C1 segment of cervical spinal cord (tissue), 14 donors: ENCODE measurements around the gene TMED7.
A peak's percentile ranks its signal among the peaks of the same experiment; 100 is the strongest.

Source experiments
- DNase-seq, 14 donors: peaks; one replicate each; lab custom pipeline; 2025; lab: John Stamatoyannopoulos, UW

Gene TMED7

GRCh38 chr5:115627295-115627865 lies 1.5 kb upstream of the TMED7 start:
- DNase-seq, result no peak

- no peak for DNase-seq
These were observed 598 bp upstream of the TMED7 start for GRCh38 chr5:115626445-115626823.

GRCh38 chr5:115624994-115625393 lies 842 bp downstream of the TMED7 start:
- no peak for DNase-seq

GRCh38 chr5:115623658-115624057 lies 2.2 kb downstream of the TMED7 start:
- no peak for DNase-seq

- DNase-seq, result no peak
These were observed 4.4 kb downstream of the TMED7 start for GRCh38 chr5:115621365-115621900.

GRCh38 chr5:115616892-115617291 lies 8.9 kb downstream of the TMED7 start:
- no peak for DNase-seq

- no peak for DNase-seq
These were observed 9.4 kb downstream of the TMED7 start for GRCh38 chr5:115616472-115616871.

DNA sequence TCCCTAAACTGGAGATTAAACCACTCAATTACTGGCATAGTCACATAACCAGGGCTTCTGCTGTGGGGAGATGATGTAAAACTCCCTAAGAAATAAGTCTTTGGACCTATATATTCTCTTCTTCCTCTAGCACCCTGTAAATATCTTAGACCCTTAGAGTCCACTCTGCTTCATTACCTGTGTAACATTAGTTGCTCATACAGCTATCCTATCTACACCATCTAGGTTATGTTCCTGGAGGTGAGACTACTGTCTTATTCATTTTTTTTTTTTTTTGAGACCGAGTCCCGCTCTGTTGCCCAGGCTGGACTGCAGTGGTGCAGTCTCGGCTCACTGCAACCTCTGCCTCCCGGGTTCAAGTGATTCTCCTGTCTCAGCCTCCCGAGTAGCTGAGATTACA lies 14.0 kb downstream of the TMED7 start:
- no peak for DNase-seq

DNA sequence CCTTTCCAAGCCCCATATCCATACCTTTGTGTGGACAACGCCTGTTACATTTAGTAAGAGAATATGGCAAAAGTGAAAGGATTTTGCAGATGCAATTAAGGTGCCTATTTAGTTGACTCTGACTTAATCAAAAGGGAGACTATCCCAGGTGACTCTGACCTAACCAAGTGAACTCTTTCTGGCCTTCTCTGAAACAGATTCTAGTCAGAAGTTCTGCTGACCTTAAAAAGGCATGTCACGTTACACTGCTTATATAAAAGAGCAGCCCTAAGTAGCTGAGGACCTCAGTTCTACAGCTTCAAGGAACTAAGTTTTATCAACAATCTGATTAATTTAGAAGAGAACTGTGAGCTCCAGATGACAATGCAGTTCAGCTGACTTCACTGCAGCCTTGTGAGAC lies 17.9 kb downstream of the TMED7 start:
- DNase-seq, result no peak

- DNase-seq, result no peak
These were observed 20.4 kb downstream of the TMED7 start for GRCh38 chr5:115605436-115605835.

DNA sequence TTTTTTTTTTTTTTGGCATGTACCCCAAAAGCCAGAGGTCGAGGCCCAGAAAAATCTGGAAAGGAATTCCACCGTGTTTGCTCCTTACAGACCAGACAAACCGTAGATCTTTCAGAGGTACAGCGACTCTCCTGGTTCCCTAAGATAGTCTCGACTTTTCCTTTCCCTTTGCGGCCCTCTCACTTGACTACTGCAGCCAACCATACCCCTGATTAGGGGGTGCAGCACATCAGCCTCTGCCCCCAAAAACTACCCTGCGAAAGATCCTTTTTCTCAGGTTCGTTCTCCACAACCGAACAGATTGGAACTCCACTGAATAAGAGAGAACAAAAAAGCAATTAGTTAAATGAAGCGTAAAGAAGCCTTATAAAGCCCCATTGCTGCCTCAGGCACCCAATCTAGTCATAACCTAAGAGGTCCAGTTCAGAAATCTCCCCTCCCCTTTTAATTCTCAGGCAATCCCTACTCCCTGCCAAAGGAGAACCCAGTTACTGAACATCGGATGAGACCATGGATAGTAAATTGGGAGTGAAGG lies 23.2 kb downstream of the TMED7 start:
- peak in 2 of 14 donors; percentile 40 to 55 for DNase-seq

DNA sequence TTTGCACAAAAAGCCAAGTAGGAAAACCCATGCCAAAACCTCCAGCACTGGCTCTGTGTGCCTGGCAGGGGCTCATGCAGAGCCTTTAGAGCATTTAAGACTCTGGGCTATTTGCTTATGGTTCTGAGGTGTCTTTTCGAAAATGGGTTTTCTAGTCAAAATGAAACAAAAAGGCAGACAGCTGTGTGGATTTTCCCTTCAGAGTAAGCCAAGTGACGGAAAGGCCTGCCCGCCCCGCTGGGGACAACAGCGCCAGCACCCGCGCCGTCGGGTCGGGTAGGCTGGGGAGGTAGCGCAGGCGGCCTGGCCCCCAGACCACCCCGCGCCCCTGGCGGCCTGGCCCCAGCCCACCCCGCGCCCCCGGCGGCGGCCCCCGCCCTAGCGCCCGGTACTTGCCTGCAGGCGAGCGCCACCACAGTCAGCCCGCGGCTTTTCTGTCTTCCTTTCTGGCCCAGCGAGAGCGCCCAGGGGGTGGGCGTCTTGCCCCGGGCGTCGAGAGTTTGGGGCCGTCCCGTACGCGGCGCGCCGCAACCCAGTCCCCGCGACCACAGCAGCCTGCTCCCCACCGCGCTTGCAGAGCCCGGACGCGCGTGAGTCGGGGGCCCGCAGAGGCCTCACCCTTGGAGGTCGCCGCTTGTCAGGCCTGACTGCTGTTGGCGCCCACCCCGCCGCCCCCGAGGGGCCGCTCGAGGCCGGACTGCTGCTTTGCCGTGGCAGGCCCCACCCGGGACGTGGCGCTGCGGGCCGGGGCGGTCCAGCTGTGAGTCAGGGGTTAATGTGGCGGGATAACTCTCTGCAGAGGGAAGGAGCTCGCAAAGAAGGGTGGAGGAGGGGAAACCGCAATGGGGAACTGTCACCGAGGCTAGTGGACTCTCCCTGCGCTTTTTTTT lies 23.9 kb downstream of the TMED7 start, which contains the start of gene TICAM2:
TSS of gene TICAM2 (minus strand) at position 779 of the 890 bp plus-strand sequence. CDS start 21,223 bp downstream, outside the sequence.
- DNase-seq, result peak in 13 of 14 donors; percentile 41 to 85 (median 73)

DNA sequence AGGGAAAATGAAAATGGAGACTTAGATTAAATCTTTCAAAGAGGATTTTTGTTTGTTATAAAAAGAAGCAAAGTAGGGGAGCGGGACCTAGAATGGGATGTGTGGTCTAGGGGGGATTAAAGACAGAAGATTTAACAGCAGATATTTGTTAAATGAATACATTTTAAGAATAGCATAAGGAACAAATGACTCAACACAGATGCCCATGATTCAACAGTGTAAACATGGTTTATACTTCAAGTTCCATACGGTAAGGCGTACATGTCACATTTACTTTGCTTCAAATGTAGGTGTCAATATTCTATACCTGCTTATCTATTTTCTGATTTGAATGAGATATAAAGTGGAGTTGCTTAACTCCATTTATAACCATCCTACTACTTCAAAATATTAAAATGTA lies 25.1 kb downstream of the TMED7 start:
- no peak for DNase-seq

DNA sequence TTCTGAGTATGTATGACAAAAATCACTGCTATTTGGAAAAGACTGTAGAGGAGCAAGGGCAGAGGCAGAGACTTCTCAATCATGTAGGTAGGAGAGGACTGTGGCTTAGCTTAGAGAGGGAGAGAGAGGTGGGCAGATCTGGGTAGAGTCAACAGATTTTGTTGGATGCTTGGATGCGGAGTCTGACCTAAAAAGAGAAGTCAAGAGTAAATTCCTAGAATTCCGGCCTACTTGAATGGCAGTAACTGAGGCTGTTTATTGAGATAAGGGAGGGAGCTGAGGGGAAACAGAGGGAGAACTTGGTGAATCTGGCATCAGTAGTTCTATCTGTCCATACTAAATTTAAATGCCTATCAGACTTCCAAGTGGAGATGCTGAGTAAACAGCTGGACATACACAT lies 25.9 kb downstream of the TMED7 start:
- DNase-seq, result no peak

DNA sequence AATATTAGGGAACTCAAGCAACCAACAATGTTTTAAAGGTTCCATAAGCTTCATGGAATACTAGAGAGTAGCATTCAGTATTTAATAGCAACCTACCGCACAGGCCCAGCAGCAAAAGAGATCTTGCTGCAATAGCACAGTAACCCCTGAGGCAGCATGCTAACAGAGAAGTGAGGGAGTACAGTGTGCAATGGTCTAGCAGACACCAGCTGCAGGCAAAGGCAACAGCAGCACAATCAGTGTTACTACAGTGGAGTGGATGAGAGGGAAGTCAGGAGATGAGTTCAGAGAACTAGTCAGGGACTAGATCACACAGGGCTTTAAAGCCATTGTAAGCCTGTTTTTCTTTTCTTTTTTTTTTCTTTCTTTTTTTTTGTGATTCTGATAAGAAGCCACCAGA lies 26.3 kb downstream of the TMED7 start:
- peak in 3 of 14 donors; percentile 33 to 37 (median 35) for DNase-seq

DNA sequence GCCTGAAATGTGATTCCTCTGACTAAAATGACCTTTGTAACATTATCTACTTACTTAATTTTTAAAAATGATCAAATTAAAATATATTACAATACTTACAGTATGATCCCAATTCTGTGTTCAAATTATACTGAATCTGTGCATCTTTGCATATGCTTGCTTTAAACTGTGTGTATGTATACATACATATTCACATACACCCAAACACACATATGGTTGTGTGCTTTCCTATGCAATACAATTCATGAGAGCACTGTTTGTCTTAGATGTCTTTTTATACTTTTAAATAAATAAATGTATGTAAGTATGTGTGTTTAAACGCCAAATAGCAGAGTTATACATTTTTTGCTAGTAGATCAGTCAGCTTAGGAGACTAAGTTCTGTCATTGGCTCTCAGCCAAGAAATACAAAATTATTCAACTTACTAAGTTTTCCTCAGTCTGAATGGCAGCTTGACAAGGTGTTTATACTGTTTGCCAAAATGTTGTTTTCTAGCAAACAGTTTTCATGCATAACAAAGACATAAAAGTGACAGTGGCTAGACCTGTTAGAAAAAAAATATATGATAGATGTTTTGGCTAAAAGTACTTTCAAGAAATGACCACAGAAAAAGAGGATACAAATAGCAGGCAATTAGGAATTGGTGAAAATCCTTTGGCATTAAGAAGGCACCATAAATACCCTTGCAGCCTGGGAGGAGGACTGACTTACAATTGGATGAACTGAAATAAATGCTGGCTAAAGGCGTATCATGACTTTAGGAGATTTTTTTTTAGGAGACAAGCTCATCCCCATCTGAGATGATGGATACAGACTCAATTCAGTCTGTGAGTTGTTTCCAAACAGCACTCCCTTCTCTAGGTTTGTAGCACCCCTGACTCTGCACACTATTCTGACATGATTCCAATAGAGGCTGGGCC lies 31.4 kb downstream of the TMED7 start:
- DNase-seq, result no peak

GRCh38 chr5:115589043-115589442 lies 36.8 kb downstream of the TMED7 start:
- DNase-seq, result no peak

GRCh38 chr5:115588640-115589039 lies 37.2 kb downstream of the TMED7 start:
- DNase-seq, result peak in 1 of 14 donors; percentile 25

- peak in 1 of 14 donors; percentile 52 for DNase-seq
These were observed 39.2 kb downstream of the TMED7 start for GRCh38 chr5:115586525-115587146.

DNA sequence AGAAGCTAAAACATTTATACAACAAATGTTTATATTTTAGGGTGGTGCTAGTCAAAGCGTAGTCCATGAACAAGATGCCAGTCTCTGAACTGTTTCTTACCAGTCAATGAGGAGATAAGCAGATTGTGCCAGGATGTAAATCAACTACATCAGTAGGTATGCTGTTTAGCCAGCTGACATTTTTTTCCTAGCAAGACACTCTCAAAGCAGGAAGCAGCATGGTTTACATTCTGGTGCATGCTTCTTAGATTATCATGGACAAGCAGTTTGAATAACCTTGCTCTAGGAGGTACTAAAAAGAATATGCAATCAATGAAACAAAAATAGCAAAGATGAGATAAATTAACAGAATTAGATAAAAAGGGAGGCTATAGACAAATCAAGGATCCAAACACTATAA lies 40.6 kb downstream of the TMED7 start:
- no peak for DNase-seq

DNA sequence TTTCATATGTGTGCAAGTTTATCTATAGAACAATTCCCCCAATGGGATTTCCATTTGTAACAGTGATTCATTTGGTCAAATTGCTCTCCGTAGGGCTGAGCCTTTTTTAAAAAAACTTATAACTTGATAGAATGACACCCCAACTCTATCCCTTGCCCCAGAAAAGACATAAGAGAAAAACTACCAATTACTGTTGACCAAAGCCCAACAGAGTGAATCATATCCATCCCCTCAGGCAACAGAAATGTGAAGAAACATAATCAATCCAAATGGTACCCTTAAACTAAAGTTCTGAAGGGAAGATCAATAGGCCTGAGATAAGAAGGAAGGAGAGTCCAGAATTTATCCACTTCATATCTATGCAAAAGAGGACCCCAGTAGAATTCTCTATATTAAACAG lies 41.3 kb downstream of the TMED7 start:
- DNase-seq, result no peak
